SIG-M5 treated with dmso at 0.1 percent for 504 hours (cell line): Measurements from ENCODE around the gene OPCML.

Source experiments
- DNase-seq: peaks from one replicate; lab custom pipeline; 2025; ENCODE audit not compliant: unreplicated experiment; lab: John Stamatoyannopoulos, UW

OPCML gene

GRCh38 chr11:133081020-133081419, 451.3 kb downstream of the OPCML start:
- DNase-seq = no peak

- DNase-seq = no peak
These were observed 453.5 kb downstream of the OPCML start for GRCh38 chr11:133078591-133079404.

DNA sequence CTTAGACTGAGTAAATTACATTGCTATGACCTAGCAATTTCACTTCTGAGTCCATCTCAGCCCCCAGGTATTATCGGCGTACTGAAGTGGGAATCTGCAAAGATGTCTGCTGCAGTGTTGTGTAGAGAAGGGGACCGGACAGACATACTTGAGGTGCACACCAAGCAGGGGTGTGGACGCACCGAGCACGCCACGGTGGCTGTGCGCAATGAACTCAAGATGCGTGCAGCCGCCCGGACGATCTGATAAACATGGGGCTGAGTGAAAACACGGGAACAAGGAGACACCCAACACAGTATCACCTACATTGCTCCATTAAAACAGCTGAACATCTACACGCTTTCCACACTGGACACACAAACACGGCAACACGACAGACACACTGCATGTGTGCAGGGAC, 454.3 kb downstream of the OPCML start:
- no peak for DNase-seq

DNA sequence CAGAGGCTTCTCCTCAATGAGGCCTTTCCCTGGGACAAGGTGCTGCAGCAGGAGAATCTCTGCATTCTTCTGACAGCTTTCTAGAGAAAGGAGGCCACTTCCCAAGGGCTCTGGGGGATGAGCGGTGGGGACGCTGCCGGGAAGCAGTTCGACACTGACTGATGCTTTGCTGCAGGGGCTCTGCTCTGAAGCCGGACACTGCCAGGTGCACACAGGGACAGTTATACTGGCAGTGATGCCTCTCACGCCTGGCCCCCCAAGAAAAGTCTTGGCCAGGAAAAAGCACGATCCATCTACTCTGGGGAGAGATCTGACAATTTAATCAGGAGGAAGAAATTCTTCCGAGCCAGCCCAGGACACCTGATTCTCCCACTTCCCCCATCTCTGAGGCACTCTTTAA, 456.9 kb downstream of the OPCML start:
- no peak for DNase-seq

DNA sequence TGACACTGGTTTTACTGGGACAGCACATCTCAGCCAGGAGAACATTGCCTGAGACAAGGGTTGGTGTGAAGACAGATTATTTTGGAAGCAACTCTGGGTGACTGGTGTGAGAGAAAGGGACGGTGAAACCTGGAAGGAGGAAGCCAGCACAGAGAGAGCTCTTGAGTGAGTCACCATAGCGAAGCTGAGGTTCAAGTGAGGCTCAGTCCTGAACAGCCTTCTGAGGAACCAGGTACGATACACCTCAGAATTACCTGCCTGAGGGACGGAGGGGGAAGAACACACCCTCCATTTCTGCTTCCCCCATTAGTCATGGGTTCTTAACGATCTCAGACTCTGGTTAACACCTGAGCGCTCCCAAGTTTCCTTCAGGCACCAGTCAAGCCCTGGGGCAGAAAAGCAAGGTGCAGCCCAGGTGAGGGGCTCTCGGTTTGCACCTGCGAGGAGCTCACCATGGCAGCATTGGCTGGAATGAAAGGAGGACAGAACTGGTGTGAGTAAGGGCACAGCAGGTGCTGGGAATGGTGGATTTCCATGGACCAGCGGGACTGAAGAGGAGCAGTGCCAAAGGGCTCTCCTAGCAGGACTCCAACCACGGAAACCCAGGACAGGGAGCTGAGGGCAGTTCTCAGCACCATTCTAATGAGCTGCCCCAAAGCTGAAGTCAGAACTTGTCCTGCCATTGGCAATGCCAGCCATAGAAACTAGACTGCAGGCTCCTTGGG, 459.3 kb downstream of the OPCML start:
- no peak for DNase-seq

- DNase-seq = no peak
These were observed 459.9 kb downstream of the OPCML start for GRCh38 chr11:133072378-133072777.

- DNase-seq = no peak
These were observed 461.5 kb downstream of the OPCML start for GRCh38 chr11:133070791-133071190.

- no peak for DNase-seq
These were observed 462.1 kb downstream of the OPCML start for GRCh38 chr11:133070021-133070713.

DNA sequence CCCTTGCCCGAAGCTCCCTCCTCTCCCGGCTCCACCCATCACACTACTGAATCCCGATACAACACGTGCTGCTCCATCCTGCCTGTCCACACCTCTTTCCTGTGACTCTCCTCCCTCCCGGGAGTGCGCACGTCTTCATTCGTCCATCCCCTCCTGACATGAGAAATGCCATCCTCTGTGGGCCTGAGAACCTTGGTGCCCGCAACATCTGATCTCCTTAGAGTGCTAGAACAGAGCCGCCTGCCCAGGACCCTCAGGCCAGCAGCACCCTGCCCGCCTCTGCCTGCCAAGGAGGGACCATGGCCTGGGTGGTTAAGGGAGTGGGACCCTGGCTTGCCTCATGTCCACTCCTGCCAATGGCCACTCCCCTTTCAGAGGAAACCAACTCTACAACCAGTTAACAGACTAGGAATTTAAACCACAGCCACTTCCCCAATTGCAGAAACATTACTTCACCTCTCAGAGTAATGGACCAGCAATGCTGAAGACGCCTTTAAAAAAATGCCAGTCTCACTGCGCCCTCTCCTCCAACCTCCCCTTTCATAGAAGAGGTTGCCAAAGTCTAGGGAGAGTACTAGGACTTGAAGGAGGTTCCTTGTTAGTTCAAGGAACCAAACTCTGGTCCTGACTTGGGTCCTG, 466.3 kb downstream of the OPCML start:
- no peak for DNase-seq

DNA sequence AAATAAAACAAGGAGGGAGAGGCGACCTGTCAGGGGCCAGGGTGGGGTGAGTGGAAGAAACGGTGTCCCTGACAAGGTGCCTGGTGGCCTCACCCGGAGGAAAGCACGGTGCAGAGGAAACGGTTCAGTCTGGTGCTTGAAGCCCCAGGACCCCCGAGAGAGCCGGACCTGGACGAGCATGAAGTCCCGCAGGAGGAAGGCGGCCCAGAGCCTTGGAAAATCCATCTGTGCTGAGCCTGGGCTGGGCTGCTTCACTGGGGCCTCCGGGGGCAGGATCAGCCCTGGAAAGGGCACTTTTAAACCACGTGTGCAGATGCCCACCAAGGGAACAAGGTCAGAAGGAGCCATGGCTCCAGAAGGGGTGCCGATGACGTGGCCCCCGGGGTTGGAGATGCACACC, 467.3 kb downstream of the OPCML start:
- DNase-seq = no peak

- no peak for DNase-seq
These were observed 468.0 kb downstream of the OPCML start for GRCh38 chr11:133064152-133064877.

GRCh38 chr11:133058501-133058900, 473.8 kb downstream of the OPCML start:
- no peak for DNase-seq

DNA sequence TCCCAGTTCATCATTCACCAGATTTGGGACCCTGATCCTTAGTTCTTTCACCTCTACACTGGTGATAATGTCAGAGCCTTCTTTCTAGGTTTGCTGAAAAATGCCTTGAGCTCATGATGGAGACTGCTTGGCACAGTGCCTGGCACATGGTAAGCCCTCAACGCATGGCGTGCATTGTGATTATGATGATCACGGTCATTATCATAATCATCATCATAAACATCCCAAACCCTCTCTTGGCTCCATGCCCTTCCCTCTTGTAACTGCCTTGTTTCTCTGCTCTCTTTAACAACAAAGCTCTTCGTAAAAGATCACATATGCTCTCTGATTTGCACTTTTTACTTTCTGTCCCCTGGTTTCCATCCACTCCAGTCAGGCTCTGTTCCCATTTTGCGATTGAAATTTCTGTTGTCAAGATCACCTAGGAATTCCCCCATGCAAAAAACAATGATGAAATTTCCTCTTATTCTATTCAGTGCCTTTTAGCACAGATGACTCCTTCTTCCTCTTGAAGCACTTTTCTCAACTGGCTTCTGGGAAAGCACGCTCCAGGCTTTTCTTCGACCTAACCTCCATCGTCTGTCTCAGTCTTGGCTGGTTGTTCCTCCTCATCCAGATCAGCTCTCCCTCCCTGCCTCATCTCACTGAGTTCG, 479.1 kb downstream of the OPCML start:
- DNase-seq = no peak

DNA sequence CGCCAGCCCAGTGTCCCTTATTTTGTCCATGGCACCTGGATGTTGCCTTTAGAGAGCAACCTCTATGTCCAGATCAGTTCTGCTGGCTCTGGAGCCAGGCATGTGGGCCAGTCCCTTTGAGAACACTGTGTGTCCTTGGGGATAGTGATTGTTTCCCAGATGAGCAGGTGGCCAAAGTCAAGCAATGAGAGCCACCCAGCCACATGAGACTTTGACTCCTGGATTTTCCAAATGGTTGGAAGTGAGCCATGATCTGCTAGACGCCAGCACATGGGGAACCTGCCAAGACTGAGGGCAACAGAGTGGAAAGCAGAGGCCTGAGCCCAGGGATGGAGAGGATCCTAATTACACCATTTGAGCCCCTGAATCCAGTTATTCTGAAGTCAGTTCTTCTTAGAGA, 479.8 kb downstream of the OPCML start:
- DNase-seq = no peak

- no peak for DNase-seq
These were observed 482.9 kb downstream of the OPCML start for GRCh38 chr11:133049244-133050019.

- no peak for DNase-seq
These were observed 484.0 kb downstream of the OPCML start for GRCh38 chr11:133048270-133048669.

GRCh38 chr11:133047771-133048115, 484.6 kb downstream of the OPCML start:
- DNase-seq = no peak

DNA sequence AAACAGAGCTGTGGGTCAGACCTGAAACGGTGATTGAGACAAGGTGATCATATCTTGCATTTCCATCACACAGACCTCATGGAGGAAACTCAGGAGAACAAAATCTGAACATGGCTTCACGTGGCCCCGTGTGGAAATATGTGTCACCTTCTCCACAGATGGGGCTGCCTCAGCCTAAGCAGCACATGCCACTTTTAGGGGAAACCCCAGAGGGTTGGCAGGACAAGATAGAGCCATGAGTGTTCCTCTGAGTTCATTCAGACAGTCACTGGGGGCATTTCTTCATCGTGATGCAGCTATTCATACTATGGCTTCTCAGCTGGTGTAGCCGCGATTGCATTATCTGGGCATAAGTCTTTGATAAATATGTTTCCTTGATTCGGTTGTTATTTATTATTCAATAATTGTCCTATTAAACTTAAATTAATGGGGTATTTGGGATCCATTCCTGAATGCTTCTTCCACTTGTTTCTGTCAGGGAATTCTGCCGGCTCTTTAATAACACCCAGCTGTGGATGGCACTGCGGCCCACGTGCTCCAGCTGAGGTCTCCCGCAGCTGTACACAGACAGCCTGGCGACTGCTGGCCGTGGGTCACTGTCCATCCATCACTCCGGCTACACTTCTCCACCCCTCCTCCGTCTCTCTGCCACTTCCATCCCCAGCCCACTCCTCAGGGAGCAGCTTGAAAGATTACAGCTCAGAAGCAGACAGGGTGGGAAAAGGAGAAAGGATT, 485.1 kb downstream of the OPCML start:
- DNase-seq = no peak

GRCh38 chr11:133046252-133046651, 486.0 kb downstream of the OPCML start:
- DNase-seq = no peak
